ENCODE data around the gene SLC35E2B.
A peak's percentile ranks its signal among the peaks of the same experiment; 100 is the strongest.
"Not testable (repeated sequence)": the region's sequence is repeated elsewhere in the genome, so short reads cannot be mapped to it uniquely, and the experiment has no call there.

SLC35E2B gene

GRCh38 chr1:1692714-1693647 lies at the start of gene SLC35E2B:
TSS of gene SLC35E2B (minus strand) at chr1:1692795. CDS start at chr1:1676699, 16,096 bp downstream.
- peak; percentile 95 for DNase-seq (ENCODE audit: low spot score)

GRCh38 chr1:1741013-1741412 lies 48.4 kb upstream of the SLC35E2B start:
- not testable (repeated sequence) for DNase-seq (ENCODE audit: low spot score)

- not testable (repeated sequence) for DNase-seq (ENCODE audit: low spot score)
These were observed 46.3 kb upstream of the SLC35E2B start for GRCh38 chr1:1738799-1739337.

- DNase-seq (ENCODE audit: low spot score), result not testable (repeated sequence)
These were observed 45.3 kb upstream of the SLC35E2B start for GRCh38 chr1:1737675-1738590.

- DNase-seq (ENCODE audit: low spot score), result no peak
These were observed 39.8 kb upstream of the SLC35E2B start for GRCh38 chr1:1732381-1732780.

GRCh38 chr1:1730870-1731269 lies 38.3 kb upstream of the SLC35E2B start:
- no peak for DNase-seq (ENCODE audit: low spot score)

- DNase-seq (ENCODE audit: low spot score), result not testable (repeated sequence)
These were observed 37.6 kb upstream of the SLC35E2B start for GRCh38 chr1:1730230-1730629.

- DNase-seq (ENCODE audit: low spot score), result not testable (repeated sequence)
These were observed 36.7 kb upstream of the SLC35E2B start for GRCh38 chr1:1729116-1729816.

GRCh38 chr1:1728308-1729005 lies 35.9 kb upstream of the SLC35E2B start:
- DNase-seq (ENCODE audit: low spot score), result not testable (repeated sequence)

GRCh38 chr1:1727131-1727651 lies 34.6 kb upstream of the SLC35E2B start:
- DNase-seq (ENCODE audit: low spot score), result not testable (repeated sequence)

- not testable (repeated sequence) for DNase-seq (ENCODE audit: low spot score)
These were observed 33.5 kb upstream of the SLC35E2B start for GRCh38 chr1:1726088-1726487.

- peak; percentile 98 for DNase-seq (ENCODE audit: low spot score)
These were observed 31.7 kb upstream of the SLC35E2B start, which contains the start of gene CDK11A for GRCh38 chr1:1724035-1724864. TSS of gene CDK11A (minus strand) at chr1:1724357. CDS start at chr1:1722818, 1,539 bp downstream.

GRCh38 chr1:1721201-1721600 lies 28.6 kb upstream of the SLC35E2B start:
- no peak for DNase-seq (ENCODE audit: low spot score)

GRCh38 chr1:1715109-1715883 lies 22.7 kb upstream of the SLC35E2B start:
- DNase-seq (ENCODE audit: low spot score), result not testable (repeated sequence)

- DNase-seq (ENCODE audit: low spot score), result not testable (repeated sequence)
These were observed 15.3 kb upstream of the SLC35E2B start for GRCh38 chr1:1707897-1708296.

GRCh38 chr1:1707241-1707640 lies 14.6 kb upstream of the SLC35E2B start:
- DNase-seq (ENCODE audit: low spot score), result not testable (repeated sequence)

GRCh38 chr1:1705623-1706022 lies 13.0 kb upstream of the SLC35E2B start:
- not testable (repeated sequence) for DNase-seq (ENCODE audit: low spot score)

- not testable (repeated sequence) for DNase-seq (ENCODE audit: low spot score)
These were observed 11.8 kb upstream of the SLC35E2B start for GRCh38 chr1:1704284-1704957.
